ENCODE data around the gene FAM83B.

DNA sequence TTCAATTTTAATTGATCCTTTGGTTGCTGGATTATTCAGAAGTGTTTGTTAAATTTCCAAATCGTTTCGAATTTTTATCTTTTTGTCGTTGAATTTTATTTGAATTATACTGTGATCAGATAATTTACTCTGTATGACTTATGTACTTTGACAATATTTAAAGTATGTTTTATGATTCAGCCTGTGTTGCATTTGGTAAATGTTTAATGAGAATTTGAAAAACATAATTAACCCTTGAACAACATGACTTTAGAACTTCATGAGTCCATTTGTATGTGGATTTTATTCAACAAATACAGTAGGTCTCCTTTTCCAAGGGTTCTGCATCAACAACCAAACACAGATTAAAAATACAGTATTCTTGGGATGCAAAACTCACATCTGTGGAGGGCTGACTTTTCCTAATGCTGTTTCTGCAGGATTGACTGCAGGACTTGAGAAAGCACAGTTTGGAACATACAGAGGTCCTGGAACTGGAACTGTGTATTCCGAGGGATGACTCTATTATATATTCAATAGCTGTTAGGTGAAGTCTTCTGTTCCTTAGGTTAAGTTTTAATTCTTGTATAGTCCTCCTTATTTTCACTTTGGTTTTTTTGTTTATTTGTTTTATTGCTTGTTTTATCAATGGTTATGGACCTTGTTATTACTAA lies 40.5 kb downstream of the FAM83B start:
- TF ChIP-seq, protein P1, sequence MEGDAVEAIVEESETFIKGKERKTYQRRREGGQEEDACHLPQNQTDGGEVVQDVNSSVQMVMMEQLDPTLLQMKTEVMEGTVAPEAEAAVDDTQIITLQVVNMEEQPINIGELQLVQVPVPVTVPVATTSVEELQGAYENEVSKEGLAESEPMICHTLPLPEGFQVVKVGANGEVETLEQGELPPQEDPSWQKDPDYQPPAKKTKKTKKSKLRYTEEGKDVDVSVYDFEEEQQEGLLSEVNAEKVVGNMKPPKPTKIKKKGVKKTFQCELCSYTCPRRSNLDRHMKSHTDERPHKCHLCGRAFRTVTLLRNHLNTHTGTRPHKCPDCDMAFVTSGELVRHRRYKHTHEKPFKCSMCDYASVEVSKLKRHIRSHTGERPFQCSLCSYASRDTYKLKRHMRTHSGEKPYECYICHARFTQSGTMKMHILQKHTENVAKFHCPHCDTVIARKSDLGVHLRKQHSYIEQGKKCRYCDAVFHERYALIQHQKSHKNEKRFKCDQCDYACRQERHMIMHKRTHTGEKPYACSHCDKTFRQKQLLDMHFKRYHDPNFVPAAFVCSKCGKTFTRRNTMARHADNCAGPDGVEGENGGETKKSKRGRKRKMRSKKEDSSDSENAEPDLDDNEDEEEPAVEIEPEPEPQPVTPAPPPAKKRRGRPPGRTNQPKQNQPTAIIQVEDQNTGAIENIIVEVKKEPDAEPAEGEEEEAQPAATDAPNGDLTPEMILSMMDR (IDR thresholded peaks at IDR 0.05): no peak
- no peak for TF ChIP-seq YY1 (IDR thresholded peaks at IDR 0.05; ENCODE audit: low read depth)
- TF ChIP-seq POLR2AphosphoS5 (IDR thresholded peaks at IDR 0.05; ENCODE audit: low read depth, low read length): no peak
- no peak for TF ChIP-seq RFX5 (IDR thresholded peaks at IDR 0.05; ENCODE audit: low read length)
- no peak for TF ChIP-seq SIN3A (IDR thresholded peaks at IDR 0.05; ENCODE audit: borderline replicate concordance, low read depth, low read length)
- TF ChIP-seq, protein P2, sequence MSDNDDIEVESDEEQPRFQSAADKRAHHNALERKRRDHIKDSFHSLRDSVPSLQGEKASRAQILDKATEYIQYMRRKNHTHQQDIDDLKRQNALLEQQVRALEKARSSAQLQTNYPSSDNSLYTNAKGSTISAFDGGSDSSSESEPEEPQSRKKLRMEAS (IDR thresholded peaks at IDR 0.05; ENCODE audit: low read depth): no peak
- TF ChIP-seq, protein P3, sequence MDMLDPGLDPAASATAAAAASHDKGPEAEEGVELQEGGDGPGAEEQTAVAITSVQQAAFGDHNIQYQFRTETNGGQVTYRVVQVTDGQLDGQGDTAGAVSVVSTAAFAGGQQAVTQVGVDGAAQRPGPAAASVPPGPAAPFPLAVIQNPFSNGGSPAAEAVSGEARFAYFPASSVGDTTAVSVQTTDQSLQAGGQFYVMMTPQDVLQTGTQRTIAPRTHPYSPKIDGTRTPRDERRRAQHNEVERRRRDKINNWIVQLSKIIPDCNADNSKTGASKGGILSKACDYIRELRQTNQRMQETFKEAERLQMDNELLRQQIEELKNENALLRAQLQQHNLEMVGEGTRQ (IDR thresholded peaks at IDR 0.05; ENCODE audit: borderline replicate concordance, low read depth, low read length): no peak

All from SK-N-SH (cell line).